K562 (cell line): ENCODE data around the gene HS3ST5. TPM values are rescaled to one million over a fixed set of nuclear protein-coding genes. Genes with fewer than 3 reads are reported as not detected.

Source experiments
- C11orf30 ChIP-seq: fragments of 450-650 bp; IDR thresholded peaks from 2 replicates; pipeline ENCODE4 v1.6.1; 2016; ENCODE audit warnings: low read depth, mild to moderate bottlenecking
- ERF ChIP-seq: fragments of 450-650 bp; formaldehyde crosslinking; IDR thresholded peaks from 2 replicates; pipeline ENCODE4 v1.4.0; 2020; ENCODE audit warnings: mild to moderate bottlenecking, mixed read lengths
- HDAC2 ChIP-seq: fragments of 450-650 bp; IDR thresholded peaks from 2 replicates; pipeline ENCODE4 v1.6.1; 2016; ENCODE audit warnings: mild to moderate bottlenecking
- HNRNPUL1 ChIP-seq: fragments of 200-400 bp; formaldehyde crosslinking; IDR thresholded peaks from 2 replicates; pipeline ENCODE4 v1.6.1; 2017; ENCODE audit warnings: low read length
- MAFF ChIP-seq: IDR thresholded peaks from 2 replicates; pipeline ENCODE4 v1.6.1; 2012; ENCODE audit warnings: low read length, improper control_type of control experiment
- MTA2 ChIP-seq: fragments of 450-650 bp; IDR thresholded peaks from 2 replicates; pipeline ENCODE4 v1.6.1; 2016; ENCODE audit warnings: low read depth
- NEUROD1 ChIP-seq: fragments of 150-350 bp; IDR thresholded peaks from 2 replicates; pipeline ENCODE4 v1.6.1; 2014; ENCODE audit warnings: borderline replicate concordance, low read length, low read depth; ENCODE audit not compliant: partially characterized antibody
- NR1H2 ChIP-seq: sonication (generic); formaldehyde crosslinking; IDR thresholded peaks from 2 replicates; pipeline ENCODE4 v1.4.0; 2020; ENCODE audit warnings: mild to moderate bottlenecking, missing genetic modification reagents
- PHF20 ChIP-seq: fragments of 450-650 bp; IDR thresholded peaks from 2 replicates; pipeline ENCODE4 v1.6.1; 2018; ENCODE audit not compliant: partially characterized antibody
- RUNX1 ChIP-seq: sonication (generic); IDR thresholded peaks from 2 replicates; pipeline ENCODE4 v1.6.1; 2016; ENCODE audit warnings: antibody characterized with exemption, low read depth
- SMARCA5 ChIP-seq: fragments of 450-650 bp; IDR thresholded peaks from 2 replicates; pipeline ENCODE4 v1.6.1; 2016
- SP1 ChIP-seq: sonication (generic); formaldehyde crosslinking; IDR thresholded peaks from 2 replicates; pipeline ENCODE4 v1.8.1; 2022; ENCODE audit warnings: mild to moderate bottlenecking, missing genetic modification reagents
- TARDBP ChIP-seq: fragments of 450-650 bp; IDR thresholded peaks from 2 replicates; pipeline ENCODE4 v1.6.1; 2016
- TEAD4 ChIP-seq, 2 experiments: sonication (generic) in 1 of 2; formaldehyde crosslinking in 1 of 2; IDR thresholded peaks; 2 replicates each; pipeline versions ENCODE4 v1.6.1 to v1.8.0; 2012 to 2022; ENCODE audit warnings: borderline replicate concordance in 1 of 2, inconsistent platforms in 1 of 2, low read length in 1 of 2, mild to moderate bottlenecking in 1 of 2, missing genetic modification reagents in 1 of 2
- TRIM24 ChIP-seq, 2 experiments: fragments of 450-650 bp; IDR thresholded peaks; 2 replicates each; pipeline ENCODE4 v1.6.1; 2016
- XRCC5 ChIP-seq: fragments of 200-400 bp; formaldehyde crosslinking; IDR thresholded peaks from 2 replicates; pipeline ENCODE4 v1.6.1; 2017; ENCODE audit warnings: low read depth, mild to moderate bottlenecking, low read length
- ZNF23 ChIP-seq: fragments of 250-450 bp; sonication (Bioruptor Pico); IDR thresholded peaks from 2 replicates; pipeline ENCODE4 v1.4.0; 2020; ENCODE audit warnings: mild to moderate bottlenecking
- ZNF24 ChIP-seq: fragments of 450-650 bp; IDR thresholded peaks from 2 replicates; pipeline ENCODE4 v1.6.1; 2016
- ZNF316 ChIP-seq: fragments of 450-650 bp; IDR thresholded peaks from 2 replicates; pipeline ENCODE4 v1.6.1; 2016
- polyA plus RNA-seq, 8 experiments: library from polyadenylated mRNA; depleted of rRNA in 4 of 8; stranded (reverse) in 5 of 8; unstranded in 3 of 8; fragments of >200 nt; fragmentation: Nextera tagmentation in 2 of 8; fragmentation: Illumina TruSeq in 1 of 8; extraction: Ambion mirVana in 2 of 8; extraction: Trizol in 1 of 8; gene quantifications; 2 replicates each; pipeline versions ENCODE4 v1.2.1 to v1.2.3, GENCODE V29; 2011 to 2014; ENCODE audit warnings: inconsistent platforms in 1 of 8, missing spikeins in 1 of 8
- total RNA-seq, 7 experiments: library from RNA; depleted of rRNA in 6 of 7; stranded (reverse); fragments of >200 nt in 6 of 7; fragmentation: Illumina TruSeq in 2 of 7; extraction: Trizol in 2 of 7; gene quantifications; 2 replicates each; pipeline versions ENCODE4 v1.2.1 to v1.2.3, GENCODE V29; 2011 to 2021; ENCODE audit warnings: low replicate concordance in 1 of 7
- TF ChIP-seq, protein P1 (sequence below): fragments of 450-650 bp; IDR thresholded peaks from 2 replicates; pipeline ENCODE4 v1.6.1; 2018; ENCODE audit not compliant: partially characterized antibody
- TF ChIP-seq, protein P2 (sequence below): fragments of 250-450 bp; sonication (Bioruptor Pico); IDR thresholded peaks from 2 replicates; pipeline ENCODE4 v1.4.0; 2020; ENCODE audit warnings: mild to moderate bottlenecking, moderate library complexity
- TF ChIP-seq, protein P3 (sequence below): sonication (generic); formaldehyde crosslinking; IDR thresholded peaks from 2 replicates; pipeline ENCODE4 v1.8.0; 2022; ENCODE audit warnings: mild to moderate bottlenecking, missing genetic modification reagents

Gene HS3ST5
- total and polyA plus RNA-seq, 9 of the 15 experiments (the other 6 are each of a cell fraction or from before 2014, with no cell fraction given): not detected

DNA sequence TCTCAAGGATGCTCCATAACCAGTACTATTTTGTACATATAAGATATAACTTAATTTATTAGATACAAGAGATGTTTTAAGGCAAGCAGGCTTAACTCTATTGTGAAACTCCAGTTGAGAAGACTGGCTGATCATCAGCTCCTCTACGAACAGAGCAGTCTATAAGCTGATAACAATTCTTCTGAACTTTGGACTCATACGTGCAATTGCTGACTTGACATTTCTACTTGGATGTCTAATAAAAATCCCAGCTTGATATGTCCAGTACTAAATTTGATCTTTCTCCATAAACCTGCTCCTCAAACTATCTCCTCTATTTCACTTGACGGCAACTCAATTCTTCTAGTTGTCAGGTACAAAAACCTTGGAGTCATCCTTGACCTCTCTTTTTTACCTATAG, 141.9 kb downstream of the HS3ST5 start (continued):
- TF ChIP-seq, protein P1, sequence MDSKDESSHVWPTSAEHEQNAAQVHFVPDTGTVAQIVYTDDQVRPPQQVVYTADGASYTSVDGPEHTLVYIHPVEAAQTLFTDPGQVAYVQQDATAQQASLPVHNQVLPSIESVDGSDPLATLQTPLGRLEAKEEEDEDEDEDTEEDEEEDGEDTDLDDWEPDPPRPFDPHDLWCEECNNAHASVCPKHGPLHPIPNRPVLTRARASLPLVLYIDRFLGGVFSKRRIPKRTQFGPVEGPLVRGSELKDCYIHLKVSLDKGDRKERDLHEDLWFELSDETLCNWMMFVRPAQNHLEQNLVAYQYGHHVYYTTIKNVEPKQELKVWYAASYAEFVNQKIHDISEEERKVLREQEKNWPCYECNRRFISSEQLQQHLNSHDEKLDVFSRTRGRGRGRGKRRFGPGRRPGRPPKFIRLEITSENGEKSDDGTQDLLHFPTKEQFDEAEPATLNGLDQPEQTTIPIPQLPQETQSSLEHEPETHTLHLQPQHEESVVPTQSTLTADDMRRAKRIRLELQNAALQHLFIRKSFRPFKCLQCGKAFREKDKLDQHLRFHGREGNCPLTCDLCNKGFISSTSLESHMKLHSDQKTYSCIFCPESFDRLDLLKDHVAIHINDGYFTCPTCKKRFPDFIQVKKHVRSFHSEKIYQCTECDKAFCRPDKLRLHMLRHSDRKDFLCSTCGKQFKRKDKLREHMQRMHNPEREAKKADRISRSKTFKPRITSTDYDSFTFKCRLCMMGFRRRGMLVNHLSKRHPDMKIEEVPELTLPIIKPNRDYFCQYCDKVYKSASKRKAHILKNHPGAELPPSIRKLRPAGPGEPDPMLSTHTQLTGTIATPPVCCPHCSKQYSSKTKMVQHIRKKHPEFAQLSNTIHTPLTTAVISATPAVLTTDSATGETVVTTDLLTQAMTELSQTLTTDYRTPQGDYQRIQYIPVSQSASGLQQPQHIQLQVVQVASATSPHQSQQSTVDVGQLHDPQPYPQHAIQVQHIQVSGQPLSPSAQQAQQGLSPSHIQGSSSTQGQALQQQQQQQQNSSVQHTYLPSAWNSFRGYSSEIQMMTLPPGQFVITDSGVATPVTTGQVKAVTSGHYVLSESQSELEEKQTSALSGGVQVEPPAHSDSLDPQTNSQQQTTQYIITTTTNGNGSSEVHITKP: no peak
- no peak for TF ChIP-seq HNRNPUL1
- TF ChIP-seq HDAC2: no peak
- no peak for TF ChIP-seq NEUROD1
- TF ChIP-seq C11orf30: peak; percentile 36; the same call in 1 of the 2 replicates
- TF ChIP-seq ZNF24: no peak
- no peak for TF ChIP-seq TARDBP
- no peak for TF ChIP-seq ERF (CRISPR knock-in tag)
- TF ChIP-seq MAFF: peak; percentile 70
- TF ChIP-seq RUNX1: no peak
- TF ChIP-seq TEAD4 (IDR thresholded peaks at IDR 0.05; ENCODE audit: low read length): no peak
- TF ChIP-seq TEAD4 (CRISPR knock-in tag; IDR thresholded peaks at IDR 0.05; ENCODE audit: borderline replicate concordance): no peak
- TF ChIP-seq, protein P2, sequence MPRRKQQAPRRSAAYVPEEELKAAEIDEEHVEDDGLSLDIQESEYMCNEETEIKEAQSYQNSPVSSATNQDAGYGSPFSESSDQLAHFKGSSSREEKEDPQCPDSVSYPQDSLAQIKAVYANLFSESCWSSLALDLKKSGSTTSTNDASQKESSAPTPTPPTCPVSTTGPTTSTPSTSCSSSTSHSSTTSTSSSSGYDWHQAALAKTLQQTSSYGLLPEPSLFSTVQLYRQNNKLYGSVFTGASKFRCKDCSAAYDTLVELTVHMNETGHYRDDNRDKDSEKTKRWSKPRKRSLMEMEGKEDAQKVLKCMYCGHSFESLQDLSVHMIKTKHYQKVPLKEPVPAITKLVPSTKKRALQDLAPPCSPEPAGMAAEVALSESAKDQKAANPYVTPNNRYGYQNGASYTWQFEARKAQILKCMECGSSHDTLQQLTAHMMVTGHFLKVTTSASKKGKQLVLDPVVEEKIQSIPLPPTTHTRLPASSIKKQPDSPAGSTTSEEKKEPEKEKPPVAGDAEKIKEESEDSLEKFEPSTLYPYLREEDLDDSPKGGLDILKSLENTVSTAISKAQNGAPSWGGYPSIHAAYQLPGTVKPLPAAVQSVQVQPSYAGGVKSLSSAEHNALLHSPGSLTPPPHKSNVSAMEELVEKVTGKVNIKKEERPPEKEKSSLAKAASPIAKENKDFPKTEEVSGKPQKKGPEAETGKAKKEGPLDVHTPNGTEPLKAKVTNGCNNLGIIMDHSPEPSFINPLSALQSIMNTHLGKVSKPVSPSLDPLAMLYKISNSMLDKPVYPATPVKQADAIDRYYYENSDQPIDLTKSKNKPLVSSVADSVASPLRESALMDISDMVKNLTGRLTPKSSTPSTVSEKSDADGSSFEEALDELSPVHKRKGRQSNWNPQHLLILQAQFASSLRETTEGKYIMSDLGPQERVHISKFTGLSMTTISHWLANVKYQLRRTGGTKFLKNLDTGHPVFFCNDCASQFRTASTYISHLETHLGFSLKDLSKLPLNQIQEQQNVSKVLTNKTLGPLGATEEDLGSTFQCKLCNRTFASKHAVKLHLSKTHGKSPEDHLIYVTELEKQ (CRISPR knock-in tag): no peak
- no peak for TF ChIP-seq MTA2
- TF ChIP-seq TRIM24 (IDR thresholded peaks at IDR 0.05): no peak
- TF ChIP-seq NR1H2: no peak
- no peak for TF ChIP-seq PHF20
- TF ChIP-seq, protein P3, sequence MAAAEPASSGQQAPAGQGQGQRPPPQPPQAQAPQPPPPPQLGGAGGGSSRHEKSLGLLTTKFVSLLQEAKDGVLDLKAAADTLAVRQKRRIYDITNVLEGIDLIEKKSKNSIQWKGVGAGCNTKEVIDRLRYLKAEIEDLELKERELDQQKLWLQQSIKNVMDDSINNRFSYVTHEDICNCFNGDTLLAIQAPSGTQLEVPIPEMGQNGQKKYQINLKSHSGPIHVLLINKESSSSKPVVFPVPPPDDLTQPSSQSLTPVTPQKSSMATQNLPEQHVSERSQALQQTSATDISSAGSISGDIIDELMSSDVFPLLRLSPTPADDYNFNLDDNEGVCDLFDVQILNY: no peak
- no peak for TF ChIP-seq XRCC5
- TF ChIP-seq SP1 (CRISPR knock-in tag): no peak
- no peak for TF ChIP-seq SMARCA5
- TF ChIP-seq ZNF23: no peak
- peak; percentile 75 for TF ChIP-seq ZNF316
